ENCODE measurements around the gene LY6G5C. TPM values are rescaled to one million over a fixed set of nuclear protein-coding genes. Genes with fewer than 3 reads are reported as not detected.
A peak's percentile ranks its signal among the peaks of the same experiment; 100 is the strongest.

LY6G5C gene
- total and polyA plus RNA-seq, 9 of the 15 experiments (the other 6 are each of a cell fraction or from before 2014, with no cell fraction given) = 0.10 to 0.67 (median 0.46) TPM; not detected in 4

DNA sequence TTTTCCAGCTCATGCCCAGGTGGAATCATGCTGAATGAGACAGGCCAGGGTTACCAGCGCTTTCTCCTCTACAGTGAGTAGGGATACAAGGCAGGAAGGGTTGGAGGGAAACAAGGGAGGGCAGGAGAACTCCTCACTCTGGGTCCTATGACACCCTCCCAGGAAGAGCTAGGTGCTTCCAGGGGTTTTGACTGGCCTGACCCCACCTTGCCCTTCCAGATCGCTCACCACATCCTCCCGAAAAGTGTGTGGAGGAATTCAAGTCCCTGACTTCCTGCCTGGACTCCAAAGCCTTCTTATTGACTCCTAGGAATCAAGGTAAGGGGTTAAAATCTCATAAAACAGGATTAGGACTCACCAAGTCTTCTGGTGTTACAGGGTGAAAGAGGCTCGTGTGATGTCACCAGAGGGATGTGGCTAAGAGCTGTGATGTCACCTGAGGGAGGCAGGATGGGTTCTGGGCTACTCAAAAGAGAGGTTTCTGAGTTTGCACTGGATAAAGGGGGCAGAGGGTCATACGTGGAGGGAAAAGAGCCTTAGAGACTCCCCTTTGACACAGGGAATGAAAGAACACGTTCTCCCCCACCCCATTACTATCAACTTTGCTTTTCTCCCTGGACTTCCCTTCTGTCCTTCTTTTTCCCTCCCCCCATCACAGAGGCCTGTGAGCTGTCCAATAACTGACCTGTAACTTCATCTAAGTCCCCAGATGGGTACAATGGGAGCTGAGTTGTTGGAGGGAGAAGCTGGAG, 23.3 kb downstream of the LY6G5C start (continued):
- TF ChIP-seq, protein P1, sequence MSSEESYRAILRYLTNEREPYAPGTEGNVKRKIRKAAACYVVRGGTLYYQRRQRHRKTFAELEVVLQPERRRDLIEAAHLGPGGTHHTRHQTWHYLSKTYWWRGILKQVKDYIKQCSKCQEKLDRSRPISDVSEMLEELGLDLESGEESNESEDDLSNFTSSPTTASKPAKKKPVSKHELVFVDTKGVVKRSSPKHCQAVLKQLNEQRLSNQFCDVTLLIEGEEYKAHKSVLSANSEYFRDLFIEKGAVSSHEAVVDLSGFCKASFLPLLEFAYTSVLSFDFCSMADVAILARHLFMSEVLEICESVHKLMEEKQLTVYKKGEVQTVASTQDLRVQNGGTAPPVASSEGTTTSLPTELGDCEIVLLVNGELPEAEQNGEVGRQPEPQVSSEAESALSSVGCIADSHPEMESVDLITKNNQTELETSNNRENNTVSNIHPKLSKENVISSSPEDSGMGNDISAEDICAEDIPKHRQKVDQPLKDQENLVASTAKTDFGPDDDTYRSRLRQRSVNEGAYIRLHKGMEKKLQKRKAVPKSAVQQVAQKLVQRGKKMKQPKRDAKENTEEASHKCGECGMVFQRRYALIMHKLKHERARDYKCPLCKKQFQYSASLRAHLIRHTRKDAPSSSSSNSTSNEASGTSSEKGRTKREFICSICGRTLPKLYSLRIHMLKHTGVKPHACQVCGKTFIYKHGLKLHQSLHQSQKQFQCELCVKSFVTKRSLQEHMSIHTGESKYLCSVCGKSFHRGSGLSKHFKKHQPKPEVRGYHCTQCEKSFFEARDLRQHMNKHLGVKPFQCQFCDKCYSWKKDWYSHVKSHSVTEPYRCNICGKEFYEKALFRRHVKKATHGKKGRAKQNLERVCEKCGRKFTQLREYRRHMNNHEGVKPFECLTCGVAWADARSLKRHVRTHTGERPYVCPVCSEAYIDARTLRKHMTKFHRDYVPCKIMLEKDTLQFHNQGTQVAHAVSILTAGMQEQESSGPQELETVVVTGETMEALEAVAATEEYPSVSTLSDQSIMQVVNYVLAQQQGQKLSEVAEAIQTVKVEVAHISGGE (CRISPR knock-in tag; IDR thresholded peaks at IDR 0.05) = no peak
- TF ChIP-seq ARNT (IDR thresholded peaks at IDR 0.05) (no peak), NFATC3 (IDR thresholded peaks at IDR 0.05) (no peak), ZNF79 (CRISPR knock-in tag; IDR thresholded peaks at IDR 0.05; ENCODE audit: low read depth) (no peak), SMAD4 (CRISPR knock-in tag; conservative IDR thresholded peaks at IDR 0.05) (peak; percentile 35; the same call in 1 of the 2 replicates), ELF2 (CRISPR knock-in tag; IDR thresholded peaks at IDR 0.05) (no peak), GATA2 (CRISPR knock-in tag; IDR thresholded peaks at IDR 0.05) (no peak), JUND (IDR thresholded peaks at IDR 0.05; ENCODE audit: borderline replicate concordance, low read depth, low read length) (peak; percentile 41; the same call in 1 of the 2 replicates), JUND (tag; IDR thresholded peaks at IDR 0.05; ENCODE audit: borderline replicate concordance, low read depth, low read length) (no peak), ZNF431 (CRISPR knock-in tag; IDR thresholded peaks at IDR 0.05) (peak; percentile 42; the same call in 1 of the 2 replicates), SAP30 (IDR thresholded peaks at IDR 0.05; ENCODE audit: borderline replicate concordance, insufficient read depth, low read depth, low read length, poor library complexity, severe bottlenecking) (no peak)
- TF ChIP-seq, protein P2, sequence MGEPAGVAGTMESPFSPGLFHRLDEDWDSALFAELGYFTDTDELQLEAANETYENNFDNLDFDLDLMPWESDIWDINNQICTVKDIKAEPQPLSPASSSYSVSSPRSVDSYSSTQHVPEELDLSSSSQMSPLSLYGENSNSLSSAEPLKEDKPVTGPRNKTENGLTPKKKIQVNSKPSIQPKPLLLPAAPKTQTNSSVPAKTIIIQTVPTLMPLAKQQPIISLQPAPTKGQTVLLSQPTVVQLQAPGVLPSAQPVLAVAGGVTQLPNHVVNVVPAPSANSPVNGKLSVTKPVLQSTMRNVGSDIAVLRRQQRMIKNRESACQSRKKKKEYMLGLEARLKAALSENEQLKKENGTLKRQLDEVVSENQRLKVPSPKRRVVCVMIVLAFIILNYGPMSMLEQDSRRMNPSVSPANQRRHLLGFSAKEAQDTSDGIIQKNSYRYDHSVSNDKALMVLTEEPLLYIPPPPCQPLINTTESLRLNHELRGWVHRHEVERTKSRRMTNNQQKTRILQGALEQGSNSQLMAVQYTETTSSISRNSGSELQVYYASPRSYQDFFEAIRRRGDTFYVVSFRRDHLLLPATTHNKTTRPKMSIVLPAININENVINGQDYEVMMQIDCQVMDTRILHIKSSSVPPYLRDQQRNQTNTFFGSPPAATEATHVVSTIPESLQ (CRISPR knock-in tag; IDR thresholded peaks at IDR 0.05) = no peak
- TF ChIP-seq, protein P3, sequence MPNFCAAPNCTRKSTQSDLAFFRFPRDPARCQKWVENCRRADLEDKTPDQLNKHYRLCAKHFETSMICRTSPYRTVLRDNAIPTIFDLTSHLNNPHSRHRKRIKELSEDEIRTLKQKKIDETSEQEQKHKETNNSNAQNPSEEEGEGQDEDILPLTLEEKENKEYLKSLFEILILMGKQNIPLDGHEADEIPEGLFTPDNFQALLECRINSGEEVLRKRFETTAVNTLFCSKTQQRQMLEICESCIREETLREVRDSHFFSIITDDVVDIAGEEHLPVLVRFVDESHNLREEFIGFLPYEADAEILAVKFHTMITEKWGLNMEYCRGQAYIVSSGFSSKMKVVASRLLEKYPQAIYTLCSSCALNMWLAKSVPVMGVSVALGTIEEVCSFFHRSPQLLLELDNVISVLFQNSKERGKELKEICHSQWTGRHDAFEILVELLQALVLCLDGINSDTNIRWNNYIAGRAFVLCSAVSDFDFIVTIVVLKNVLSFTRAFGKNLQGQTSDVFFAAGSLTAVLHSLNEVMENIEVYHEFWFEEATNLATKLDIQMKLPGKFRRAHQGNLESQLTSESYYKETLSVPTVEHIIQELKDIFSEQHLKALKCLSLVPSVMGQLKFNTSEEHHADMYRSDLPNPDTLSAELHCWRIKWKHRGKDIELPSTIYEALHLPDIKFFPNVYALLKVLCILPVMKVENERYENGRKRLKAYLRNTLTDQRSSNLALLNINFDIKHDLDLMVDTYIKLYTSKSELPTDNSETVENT (CRISPR knock-in tag; IDR thresholded peaks at IDR 0.05) = no peak
- TF ChIP-seq, protein P4, sequence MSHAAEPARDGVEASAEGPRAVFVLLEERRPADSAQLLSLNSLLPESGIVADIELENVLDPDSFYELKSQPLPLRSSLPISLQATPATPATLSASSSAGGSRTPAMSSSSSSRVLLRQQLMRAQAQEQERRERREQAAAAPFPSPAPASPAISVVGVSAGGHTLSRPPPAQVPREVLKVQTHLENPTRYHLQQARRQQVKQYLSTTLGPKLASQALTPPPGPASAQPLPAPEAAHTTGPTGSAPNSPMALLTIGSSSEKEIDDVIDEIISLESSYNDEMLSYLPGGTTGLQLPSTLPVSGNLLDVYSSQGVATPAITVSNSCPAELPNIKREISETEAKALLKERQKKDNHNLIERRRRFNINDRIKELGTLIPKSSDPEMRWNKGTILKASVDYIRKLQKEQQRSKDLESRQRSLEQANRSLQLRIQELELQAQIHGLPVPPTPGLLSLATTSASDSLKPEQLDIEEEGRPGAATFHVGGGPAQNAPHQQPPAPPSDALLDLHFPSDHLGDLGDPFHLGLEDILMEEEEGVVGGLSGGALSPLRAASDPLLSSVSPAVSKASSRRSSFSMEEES (CRISPR knock-in tag; IDR thresholded peaks at IDR 0.05) = no peak
